H9 (cell line): ENCODE results near the gene H6PD. TPM values are rescaled to one million over a fixed set of nuclear protein-coding genes. Genes with fewer than 3 reads are reported as not detected.

Experiments used
- DNase-seq: peaks from one replicate; pipeline ENCODE4 v3.0.0-alpha.2; 2017
- H2AFZ ChIP-seq: one replicate; pipeline ENCODE4 v1.6.1; 2013; ENCODE audit warnings: mild to moderate bottlenecking, low read length, control low read depth, moderate library complexity
- H2AK5ac ChIP-seq: 2 replicates; pipeline ENCODE4 v1.6.1; 2013; ENCODE audit warnings: low read length, control low read depth, mixed read lengths; ENCODE audit not compliant: insufficient read length
- H2BK120ac ChIP-seq: one replicate; pipeline ENCODE4 v1.6.1; 2013; ENCODE audit warnings: low read depth, mild to moderate bottlenecking, low read length, control low read depth, inconsistent platforms; ENCODE audit not compliant: poor library complexity, severe bottlenecking
- H2BK12ac ChIP-seq: 2 replicates; pipeline ENCODE4 v1.6.1; 2013; ENCODE audit warnings: low read length, control low read depth, mixed read lengths, low read depth; ENCODE audit not compliant: insufficient read length
- H2BK15ac ChIP-seq: 2 replicates; pipeline ENCODE4 v1.6.1; 2013; ENCODE audit warnings: low read depth, low read length, control low read depth
- H2BK20ac ChIP-seq: one replicate; pipeline ENCODE4 v1.6.1; 2013; ENCODE audit warnings: low read depth, mild to moderate bottlenecking, low read length, control low read depth, inconsistent platforms; ENCODE audit not compliant: poor library complexity, severe bottlenecking
- H2BK5ac ChIP-seq: 2 replicates; pipeline ENCODE4 v1.6.1; 2013; ENCODE audit warnings: low read length, control low read depth, mixed read lengths; ENCODE audit not compliant: insufficient read length
- H3K14ac ChIP-seq: 2 replicates; pipeline ENCODE4 v1.6.1; 2013; ENCODE audit warnings: low read length, control low read depth; ENCODE audit not compliant: insufficient read depth
- H3K18ac ChIP-seq: 2 replicates; pipeline ENCODE4 v1.6.1; 2013; ENCODE audit warnings: low read depth, mild to moderate bottlenecking, mixed read lengths, low read length, control low read depth; ENCODE audit not compliant: insufficient read length
- H3K23ac ChIP-seq: 2 replicates; pipeline ENCODE4 v1.6.1; 2013; ENCODE audit warnings: low read length, control low read depth, mixed read lengths, low read depth; ENCODE audit not compliant: insufficient read length
- H3K23me2 ChIP-seq: 2 replicates; pipeline ENCODE4 v1.6.1; 2013; ENCODE audit warnings: low read depth, mild to moderate bottlenecking, mixed read lengths, low read length, control low read depth; ENCODE audit not compliant: insufficient read length, poor library complexity, severe bottlenecking
- H3K27ac ChIP-seq: 2 replicates; pipeline ENCODE4 v1.5.1; 2013; ENCODE audit warnings: low read length, control low read depth, mixed read lengths, low read depth; ENCODE audit not compliant: insufficient read length
- H3K27me3 ChIP-seq: 2 replicates; pipeline ENCODE4 v1.6.1; 2013; ENCODE audit warnings: low read length, control low read depth, inconsistent platforms; ENCODE audit not compliant: insufficient read depth
- H3K4ac ChIP-seq: 2 replicates; pipeline ENCODE4 v1.6.1; 2013; ENCODE audit warnings: low read depth, mild to moderate bottlenecking, control low read depth, inconsistent platforms, low read length, moderate library complexity
- H3K4me1 ChIP-seq: 2 replicates; pipeline ENCODE4 v1.6.1; 2013; ENCODE audit warnings: low read length, control low read depth, inconsistent platforms; ENCODE audit not compliant: insufficient read depth
- H3K4me2 ChIP-seq: 2 replicates; pipeline ENCODE4 v1.6.1; 2013; ENCODE audit warnings: low read length, control low read depth, mixed read lengths; ENCODE audit not compliant: insufficient read length, insufficient read depth
- H3K56ac ChIP-seq: 2 replicates; pipeline ENCODE4 v1.6.1; 2013; ENCODE audit warnings: low read depth, mild to moderate bottlenecking, mixed read lengths, low read length, control low read depth; ENCODE audit not compliant: insufficient read length
- H3K79me1 ChIP-seq: 2 replicates; pipeline ENCODE4 v1.6.1; 2013; ENCODE audit warnings: low read depth, mild to moderate bottlenecking, moderate library complexity, low read length, control low read depth, inconsistent platforms; ENCODE audit not compliant: insufficient read depth, poor library complexity, severe bottlenecking
- H3K79me2 ChIP-seq: 2 replicates; pipeline ENCODE4 v1.6.1; 2013; ENCODE audit warnings: low read length, control low read depth, inconsistent platforms; ENCODE audit not compliant: insufficient read depth
- H3K9ac ChIP-seq: 2 replicates; pipeline ENCODE4 v1.6.1; 2013; ENCODE audit warnings: low read length, control low read depth, mixed read lengths; ENCODE audit not compliant: insufficient read length; ENCODE audit errors: extremely low read depth
- H3K9me3 ChIP-seq: one replicate; pipeline ENCODE4 v1.6.1; 2013; ENCODE audit warnings: low read depth, low read length, inconsistent platforms; ENCODE audit not compliant: control insufficient read depth
- H3T11ph ChIP-seq: one replicate; pipeline ENCODE4 v1.6.1; 2013; ENCODE audit warnings: mild to moderate bottlenecking, low read length, control low read depth, inconsistent platforms
- H4K20me1 ChIP-seq: one replicate; pipeline ENCODE4 v1.6.1; 2013; ENCODE audit not compliant: control insufficient read depth, insufficient read length, insufficient read depth
- H4K5ac ChIP-seq: 2 replicates; pipeline ENCODE4 v1.6.1; 2013; ENCODE audit warnings: low read depth, mild to moderate bottlenecking, mixed read lengths, low read length, control low read depth; ENCODE audit not compliant: insufficient read length
- H4K8ac ChIP-seq: replicated peaks from 2 replicates; pipeline ENCODE4 v1.6.1; 2013; ENCODE audit warnings: low read length, control low read depth, mixed read lengths, low read depth; ENCODE audit not compliant: insufficient read length
- H4K91ac ChIP-seq: 2 replicates; pipeline ENCODE4 v1.6.1; 2013; ENCODE audit warnings: low read depth, mild to moderate bottlenecking, moderate library complexity, mixed read lengths, low read length, control low read depth; ENCODE audit not compliant: insufficient read length
- H3K27ac Mint-ChIP-seq, 3 experiments: 2 replicates in 2 of 3; 3 replicates in 1 of 3; pipeline ENCODE4 v1.8.0; 2020 to 2021; ENCODE audit warnings: mixed read lengths in 3 of 3, mild to moderate bottlenecking in 1 of 3, moderate library complexity in 1 of 3
- H3K27me3 Mint-ChIP-seq: 2 replicates; pipeline ENCODE4 v1.8.0; 2021; ENCODE audit warnings: low read depth, mild to moderate bottlenecking, moderate library complexity, mixed read lengths
- H3K36me3 Mint-ChIP-seq, 3 experiments: 2 replicates in 2 of 3; 3 replicates in 1 of 3; pipeline ENCODE4 v1.8.0; 2020 to 2021; ENCODE audit warnings: low read depth in 3 of 3, mixed read lengths in 3 of 3; ENCODE audit not compliant: insufficient read depth in 1 of 3
- H3K4me1 Mint-ChIP-seq, 2 experiments: 2 replicates each; pipeline ENCODE4 v1.8.0; 2020; ENCODE audit warnings: mixed read lengths in 2 of 2
- H3K4me3 Mint-ChIP-seq, 2 experiments: 2 replicates in 1 of 2; 3 replicates in 1 of 2; pipeline ENCODE4 v1.8.0; 2020 to 2021; ENCODE audit warnings: mild to moderate bottlenecking in 2 of 2, mixed read lengths in 2 of 2, moderate library complexity in 1 of 2
- H3K9me3 Mint-ChIP-seq, 2 experiments: 2 replicates in 1 of 2; 3 replicates in 1 of 2; pipeline ENCODE4 v1.8.0; 2020; ENCODE audit warnings: mild to moderate bottlenecking in 2 of 2, mixed read lengths in 2 of 2, moderate library complexity in 1 of 2
- WGBS: extraction: QIAGEN DNeasy Blood & Tissue Kit; methylation state at CpG from one replicate; pipeline ENCODE4 v1.1.7; 2013; ENCODE audit warnings: missing lambda C conversion rate, low lambda C conversion rate, mixed read lengths; ENCODE audit not compliant: insufficient read length; ENCODE audit errors: extremely low coverage; 5-methylcytosine and 5-hydroxymethylcytosine counted together
- total RNA-seq: library from RNA; stranded (reverse); gene quantifications from 2 replicates; pipeline ENCODE4 v1.2.1, GENCODE V29; 2021
- TF ChIP-seq, protein P1 (sequence below): fragments of 200-600 bp; sonication (generic); conservative IDR thresholded peaks from 3 replicates; pipeline ENCODE4 v1.8.0; 2021; ENCODE audit warnings: antibody characterized with exemption, mild to moderate bottlenecking

Gene H6PD
- total RNA-seq, 1 experiment from 2014 or later: 7.9 TPM

DNA sequence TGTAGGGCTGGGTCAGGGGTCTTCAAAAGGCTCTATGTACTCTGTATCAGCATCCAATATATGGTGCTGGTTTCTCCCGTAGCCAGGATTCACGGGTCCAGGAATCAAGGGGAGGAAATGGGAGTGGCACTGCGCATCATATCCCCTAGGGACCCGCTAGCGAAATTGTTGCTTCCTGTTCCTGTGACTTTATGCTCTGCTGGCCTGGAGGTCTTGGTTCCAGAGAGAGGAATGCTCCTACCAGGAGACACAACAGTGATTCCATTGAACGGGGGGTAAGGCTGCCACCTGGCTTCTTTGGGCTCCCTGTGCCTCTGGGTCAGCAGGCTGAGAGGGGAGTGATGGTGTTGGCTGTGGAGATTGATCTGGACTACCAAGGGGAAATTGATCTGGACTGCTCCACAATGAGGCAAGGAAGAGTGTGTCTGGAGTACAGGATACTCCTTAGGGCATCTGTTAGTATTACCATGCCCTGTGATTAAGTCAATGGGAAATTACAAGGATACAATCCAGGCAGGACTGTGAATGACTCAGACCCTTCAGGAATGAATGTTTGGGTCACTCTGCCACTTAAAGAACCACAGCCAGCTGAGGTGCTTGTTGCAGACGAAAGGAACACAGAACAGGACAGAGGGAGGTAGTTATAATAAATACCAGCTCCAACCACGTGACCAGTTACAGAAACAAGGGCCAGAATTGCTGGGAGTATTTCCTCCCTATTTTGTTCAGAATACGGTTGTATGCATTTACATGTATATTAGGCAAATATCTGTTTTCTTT is 68.4 kb downstream of the H6PD start:
- H3K23me2 ChIP-seq: no peaks in the 10 kb centered on the region
- Mint-ChIP-seq H3K4me3 (no peak overlapping the region), H3K4me1 (no peaks in the 10 kb centered on the region), H3K27me3 (peaks cover 5% of the 10 kb centered on the region), H3K27ac (no peak overlapping the region; a peak in 1 of 7 replicates), H3K9me3 (no peaks in the 10 kb centered on the region), H3K36me3 (no peaks in the 10 kb centered on the region)
- no peak overlapping the region for H2BK5ac ChIP-seq
- no peak overlapping the region for H4K8ac ChIP-seq
- H3K14ac ChIP-seq: no peak overlapping the region
- H3K23ac ChIP-seq: no peak overlapping the region
- H2BK12ac ChIP-seq: no peak overlapping the region
- TF ChIP-seq, protein P1, sequence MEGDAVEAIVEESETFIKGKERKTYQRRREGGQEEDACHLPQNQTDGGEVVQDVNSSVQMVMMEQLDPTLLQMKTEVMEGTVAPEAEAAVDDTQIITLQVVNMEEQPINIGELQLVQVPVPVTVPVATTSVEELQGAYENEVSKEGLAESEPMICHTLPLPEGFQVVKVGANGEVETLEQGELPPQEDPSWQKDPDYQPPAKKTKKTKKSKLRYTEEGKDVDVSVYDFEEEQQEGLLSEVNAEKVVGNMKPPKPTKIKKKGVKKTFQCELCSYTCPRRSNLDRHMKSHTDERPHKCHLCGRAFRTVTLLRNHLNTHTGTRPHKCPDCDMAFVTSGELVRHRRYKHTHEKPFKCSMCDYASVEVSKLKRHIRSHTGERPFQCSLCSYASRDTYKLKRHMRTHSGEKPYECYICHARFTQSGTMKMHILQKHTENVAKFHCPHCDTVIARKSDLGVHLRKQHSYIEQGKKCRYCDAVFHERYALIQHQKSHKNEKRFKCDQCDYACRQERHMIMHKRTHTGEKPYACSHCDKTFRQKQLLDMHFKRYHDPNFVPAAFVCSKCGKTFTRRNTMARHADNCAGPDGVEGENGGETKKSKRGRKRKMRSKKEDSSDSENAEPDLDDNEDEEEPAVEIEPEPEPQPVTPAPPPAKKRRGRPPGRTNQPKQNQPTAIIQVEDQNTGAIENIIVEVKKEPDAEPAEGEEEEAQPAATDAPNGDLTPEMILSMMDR: no peak
- H2BK20ac ChIP-seq: no peak overlapping the region
- no peak overlapping the region for H4K5ac ChIP-seq
- H3T11ph ChIP-seq: no peak overlapping the region
- H2BK120ac ChIP-seq: no peak overlapping the region
- H3K56ac ChIP-seq: no peak overlapping the region
- H2AFZ ChIP-seq: no peak overlapping the region
- no peak for DNase-seq
- H4K20me1 ChIP-seq: no peaks in the 10 kb centered on the region
- no peak overlapping the region for H2AK5ac ChIP-seq
- WGBS: no CpG with 5 or more reads among the region's 9 CpGs
- no peaks in the 10 kb centered on the region for H3K79me1 ChIP-seq
- H3K4me1 ChIP-seq: no peaks in the 10 kb centered on the region
- H3K27me3 ChIP-seq: no peaks in the 10 kb centered on the region
- H3K4me2 ChIP-seq: no peak overlapping the region
- H3K18ac ChIP-seq: no peak overlapping the region
- H3K9ac ChIP-seq: no peak overlapping the region
- no peaks in the 10 kb centered on the region for H3K9me3 ChIP-seq
- no peak overlapping the region for H3K4ac ChIP-seq
- H2BK15ac ChIP-seq: no peak overlapping the region
- no peak overlapping the region for H3K27ac ChIP-seq
- H3K79me2 ChIP-seq: no peaks in the 10 kb centered on the region
- no peak overlapping the region for H4K91ac ChIP-seq
